ENCODE measurements around the gene NDUFS5. TPM values are rescaled to one million over a fixed set of nuclear protein-coding genes. Genes with fewer than 3 reads are reported as not detected.
A peak's percentile ranks its signal among the peaks of the same experiment; 100 is the strongest.
"Not testable (repeated sequence)": the region's sequence is repeated elsewhere in the genome, so short reads cannot be mapped to it uniquely, and the experiment has no call there.

The NDUFS5 gene
- polyA plus RNA-seq, 3 donors from 2014 or later = 390 to 517 (median 431) TPM

- Mint-ChIP-seq H3K4me1 (no peaks in the 10 kb centered on the region), H3K9me3 (no peaks in the 10 kb centered on the region), H3K27ac (no peak overlapping the region), H3K4me3 (no peak overlapping the region), H3K27me3 (ENCODE audit: low read depth in 3 of 3) (no peaks in the 10 kb centered on the region), H3K36me3 (peaks cover 0 to 4% (median 0%) of the 10 kb centered on the region in 3 donors)
- no peak for DNase-seq
These were observed 35.8 kb downstream of the NDUFS5 start for GRCh38 chr1:39061951-39062350.

DNA sequence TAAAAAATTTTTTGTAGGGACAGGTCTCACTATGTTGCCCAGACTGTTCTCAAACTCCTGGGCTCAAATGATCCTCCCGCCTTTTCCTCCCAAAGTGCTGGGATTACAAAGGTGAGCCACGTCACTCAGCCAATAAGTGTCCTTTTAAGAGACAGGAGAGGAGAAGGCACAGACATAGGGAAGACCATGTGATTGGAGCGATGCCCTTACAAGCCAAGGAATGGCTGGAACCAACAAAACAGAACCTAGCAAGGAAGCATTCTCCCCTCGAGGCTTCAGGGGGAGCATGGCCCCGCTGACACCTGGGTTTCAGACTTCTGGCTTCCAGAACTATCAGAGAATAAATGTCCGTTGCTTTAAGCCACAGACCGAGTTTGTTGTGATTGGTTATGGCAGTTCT is 37.0 kb downstream of the NDUFS5 start:
- Mint-ChIP-seq H3K36me3 (peaks cover 0 to 4% (median 0%) of the 10 kb centered on the region in 3 donors), H3K27me3 (ENCODE audit: low read depth in 3 of 3) (no peaks in the 10 kb centered on the region), H3K9me3 (no peaks in the 10 kb centered on the region), H3K4me1 (no peaks in the 10 kb centered on the region), H3K4me3 (no peak overlapping the region), H3K27ac (no peak overlapping the region)
- no peak for DNase-seq

DNA sequence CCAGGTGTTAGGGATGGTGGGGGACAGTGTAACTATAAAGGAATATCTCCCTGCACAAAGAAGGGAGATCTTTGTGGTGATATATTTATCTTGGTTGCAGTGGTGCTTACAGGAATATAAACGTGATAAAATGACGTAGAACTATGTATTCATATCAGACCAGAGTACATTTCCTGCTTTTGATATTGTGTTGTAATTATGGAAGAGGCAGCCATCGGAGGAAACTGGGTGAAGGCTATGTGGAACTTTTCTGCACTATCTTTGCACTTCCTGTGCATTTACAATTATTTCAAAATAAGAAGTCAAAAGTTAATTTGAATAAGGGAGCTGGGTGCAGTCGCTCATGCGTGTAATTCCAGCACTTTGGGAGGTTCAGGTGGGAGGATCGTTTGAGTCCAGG is 37.6 kb downstream of the NDUFS5 start:
- Mint-ChIP-seq H3K36me3 (peaks cover 0 to 6% (median 0%) of the 10 kb centered on the region in 3 donors), H3K27ac (no peak overlapping the region), H3K27me3 (ENCODE audit: low read depth in 3 of 3) (no peaks in the 10 kb centered on the region), H3K9me3 (no peaks in the 10 kb centered on the region), H3K4me3 (no peak overlapping the region), H3K4me1 (no peaks in the 10 kb centered on the region)
- no peak for DNase-seq

GRCh38 chr1:39065542-39065941 is 39.4 kb downstream of the NDUFS5 start:
- DNase-seq = no peak
- Mint-ChIP-seq H3K9me3 (no peaks in the 10 kb centered on the region), H3K4me1 (no peaks in the 10 kb centered on the region), H3K27me3 (ENCODE audit: low read depth in 3 of 3) (no peaks in the 10 kb centered on the region), H3K36me3 (peaks cover 0 to 11% (median 4%) of the 10 kb centered on the region in 3 donors), H3K27ac (no peak overlapping the region), H3K4me3 (no peak overlapping the region)

DNA sequence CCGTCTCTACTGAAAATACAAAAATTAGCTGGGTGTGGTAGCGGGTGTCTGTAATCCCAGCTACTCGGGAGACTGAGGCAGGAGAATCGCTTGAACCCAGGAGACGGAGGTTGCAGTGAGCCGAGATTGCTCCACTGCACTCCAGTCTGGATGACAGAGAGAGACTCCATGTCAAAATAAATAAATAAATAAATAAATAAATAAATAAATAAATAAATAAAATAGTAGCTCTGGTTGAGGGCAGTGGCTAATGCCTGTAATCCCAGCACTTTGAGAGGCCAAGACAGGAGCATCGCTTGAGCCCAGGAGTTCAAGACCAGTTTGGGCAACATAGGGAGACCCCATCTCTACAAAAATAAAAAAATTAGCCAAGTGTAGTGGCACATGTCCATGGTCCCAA is 42.1 kb downstream of the NDUFS5 start:
- H3K27me3 Mint-ChIP-seq (ENCODE audit: low read depth in 3 of 3); H3K4me1 Mint-ChIP-seq; H3K9me3 Mint-ChIP-seq; DNase-seq; H3K4me3 Mint-ChIP-seq; H3K36me3 Mint-ChIP-seq; H3K27ac Mint-ChIP-seq: not testable (repeated sequence)

DNA sequence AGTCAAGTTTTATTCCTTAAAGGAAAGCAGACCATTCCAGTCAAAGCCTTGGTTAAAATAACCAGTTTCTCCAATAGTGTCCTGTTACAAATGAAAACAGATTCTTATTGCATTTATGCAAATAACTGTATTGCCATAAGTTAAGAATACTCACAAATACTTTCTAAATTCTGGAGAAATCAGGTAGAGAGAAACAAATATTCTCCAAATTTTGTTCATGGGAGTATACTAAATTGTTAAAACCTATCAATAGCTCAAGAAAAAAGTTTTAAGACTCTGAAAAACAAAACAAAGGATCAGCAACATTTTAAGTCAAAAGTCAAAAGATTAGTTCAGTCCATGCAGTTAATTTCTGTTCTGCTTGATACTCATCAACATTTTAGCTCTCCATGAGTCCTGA is 45.4 kb downstream of the NDUFS5 start:
- H3K27ac Mint-ChIP-seq; H3K4me1 Mint-ChIP-seq; H3K36me3 Mint-ChIP-seq; H3K27me3 Mint-ChIP-seq (ENCODE audit: low read depth in 3 of 3); H3K9me3 Mint-ChIP-seq; H3K4me3 Mint-ChIP-seq; DNase-seq: not testable (repeated sequence)

GRCh38 chr1:39076127-39076798 is 50.1 kb downstream of the NDUFS5 start:
- no peak overlapping the region for H3K27ac Mint-ChIP-seq
- peaks cover 1 to 7% (median 3%) of the 10 kb centered on the region in 3 donors for H3K27me3 Mint-ChIP-seq (ENCODE audit: low read depth in 3 of 3)
- H3K4me1 Mint-ChIP-seq = peaks cover 4 to 8% of the 10 kb centered on the region in 2 donors
- no peaks in the 10 kb centered on the region for H3K9me3 Mint-ChIP-seq
- H3K4me3 Mint-ChIP-seq = no peak overlapping the region
- DNase-seq = no peak
- H3K36me3 Mint-ChIP-seq = no peaks in the 10 kb centered on the region

GRCh38 chr1:39076799-39077148 is 50.6 kb downstream of the NDUFS5 start:
- H3K9me3 Mint-ChIP-seq = no peaks in the 10 kb centered on the region
- no peak for DNase-seq
- H3K4me1 Mint-ChIP-seq = peaks cover 4 to 8% of the 10 kb centered on the region in 2 donors
- H3K4me3 Mint-ChIP-seq = no peak overlapping the region
- peaks cover 1 to 7% (median 3%) of the 10 kb centered on the region in 3 donors for H3K27me3 Mint-ChIP-seq (ENCODE audit: low read depth in 3 of 3)
- H3K36me3 Mint-ChIP-seq = no peaks in the 10 kb centered on the region
- no peak overlapping the region for H3K27ac Mint-ChIP-seq

DNA sequence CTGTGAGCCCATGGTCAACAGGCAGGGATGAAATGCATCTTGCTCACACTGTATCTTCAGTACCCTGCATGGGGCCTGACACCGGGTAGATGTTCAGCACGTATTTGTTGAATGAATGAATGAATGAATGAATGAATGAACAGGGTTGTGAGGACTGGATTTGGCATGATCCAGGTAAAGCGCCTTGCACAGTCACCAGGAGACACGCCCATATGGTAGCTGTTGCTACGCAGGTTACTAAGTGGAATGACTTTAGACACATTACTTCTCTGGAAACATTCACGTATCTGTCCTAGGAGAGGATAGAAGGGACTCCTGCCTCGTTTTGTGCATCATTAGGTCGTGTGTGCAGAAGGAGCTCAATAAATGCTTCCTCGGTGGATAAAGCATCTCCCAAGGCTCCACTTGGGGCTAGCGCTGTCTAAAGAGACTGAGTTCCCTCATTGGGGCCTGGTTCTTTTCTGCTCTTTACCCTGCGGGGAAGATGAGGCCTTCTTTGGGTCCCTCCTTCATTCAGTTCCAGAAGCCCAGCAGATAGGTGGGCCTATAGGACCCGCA is 54.2 kb downstream of the NDUFS5 start:
- Mint-ChIP-seq H3K4me3 (peak overlapping the region; percentile 20 to 66 (median 44)), H3K27ac (no peak overlapping the region), H3K36me3 (no peaks in the 10 kb centered on the region), H3K9me3 (no peaks in the 10 kb centered on the region), H3K27me3 (ENCODE audit: low read depth in 3 of 3) (peaks cover 13 to 17% (median 16%) of the 10 kb centered on the region in 3 donors), H3K4me1 (peaks cover 9 to 12% of the 10 kb centered on the region in 2 donors)
- no peak for DNase-seq

- Mint-ChIP-seq H3K27ac (no peak overlapping the region), H3K4me1 (peaks cover 9 to 12% of the 10 kb centered on the region in 2 donors), H3K27me3 (ENCODE audit: low read depth in 3 of 3) (peaks cover 13 to 17% (median 16%) of the 10 kb centered on the region in 3 donors), H3K9me3 (no peaks in the 10 kb centered on the region), H3K36me3 (no peaks in the 10 kb centered on the region), H3K4me3 (peak overlapping the region; percentile 20 to 66 (median 44))
- DNase-seq = no peak
These were observed 54.7 kb downstream of the NDUFS5 start for GRCh38 chr1:39080831-39081270.

DNA sequence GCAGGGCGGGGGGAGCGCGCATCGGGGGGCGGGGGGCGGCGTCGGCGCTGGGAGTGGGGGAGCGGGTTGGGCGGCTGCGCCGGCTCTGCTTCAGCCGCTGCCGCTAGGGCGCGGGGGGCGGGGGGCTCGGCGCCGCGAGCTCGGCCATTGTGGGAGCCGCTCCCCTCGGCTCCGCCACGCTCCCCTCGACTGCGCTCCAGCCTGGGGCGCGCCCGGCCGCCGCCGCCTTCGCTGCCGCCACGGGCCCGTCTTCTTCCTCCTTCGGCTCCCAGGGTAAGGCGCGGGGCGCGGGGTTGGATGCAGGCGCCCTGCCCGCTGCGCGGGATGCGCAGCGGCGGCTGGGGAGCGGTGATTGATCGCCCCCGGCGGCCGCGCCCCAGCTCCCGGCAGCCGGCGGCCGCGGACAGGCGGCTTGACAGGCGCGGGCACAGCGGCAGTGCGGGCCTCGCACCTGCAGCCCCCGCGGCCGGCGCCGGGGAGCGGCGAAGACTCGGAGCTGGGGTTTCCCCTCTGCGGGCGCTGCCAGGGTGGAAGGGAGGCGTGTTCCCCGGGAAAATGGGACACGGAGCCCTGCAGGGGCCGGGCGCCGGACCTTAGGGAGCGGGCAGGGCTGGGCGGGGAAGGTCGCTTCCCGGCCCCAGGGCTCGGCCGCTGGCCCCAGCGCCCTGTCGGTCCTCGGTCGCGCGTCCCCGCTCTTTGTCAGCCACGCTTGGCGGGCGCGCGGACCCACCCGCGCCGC is 55.3 kb downstream of the NDUFS5 start:
- peaks cover 9 to 12% of the 10 kb centered on the region in 2 donors for H3K4me1 Mint-ChIP-seq
- H3K4me3 Mint-ChIP-seq = no peak overlapping the region
- H3K9me3 Mint-ChIP-seq = no peaks in the 10 kb centered on the region
- peaks cover 13 to 17% (median 16%) of the 10 kb centered on the region in 3 donors for H3K27me3 Mint-ChIP-seq (ENCODE audit: low read depth in 3 of 3)
- no peak overlapping the region for H3K27ac Mint-ChIP-seq
- no peaks in the 10 kb centered on the region for H3K36me3 Mint-ChIP-seq
- no peak for DNase-seq

GRCh38 chr1:39082010-39082799 is 56.1 kb downstream of the NDUFS5 start:
- Mint-ChIP-seq H3K9me3 (no peaks in the 10 kb centered on the region), H3K4me1 (peaks cover 9 to 12% of the 10 kb centered on the region in 2 donors), H3K4me3 (peak overlapping the region; percentile 51 to 76 (median 68)), H3K27me3 (ENCODE audit: low read depth in 3 of 3) (peaks cover 13 to 17% (median 16%) of the 10 kb centered on the region in 3 donors), H3K36me3 (no peaks in the 10 kb centered on the region), H3K27ac (peak overlapping the region in 1 of 6 donors; percentile 30)
- DNase-seq = no peak

- no peaks in the 10 kb centered on the region for H3K9me3 Mint-ChIP-seq
- no peaks in the 10 kb centered on the region for H3K36me3 Mint-ChIP-seq
- DNase-seq = no peak
- no peak overlapping the region for H3K27ac Mint-ChIP-seq
- H3K4me3 Mint-ChIP-seq = peak overlapping the region; percentile 51 to 76 (median 68)
- H3K4me1 Mint-ChIP-seq = peaks cover 9 to 12% of the 10 kb centered on the region in 2 donors
- peaks cover 13 to 17% (median 16%) of the 10 kb centered on the region in 3 donors for H3K27me3 Mint-ChIP-seq (ENCODE audit: low read depth in 3 of 3)
These were observed 56.8 kb downstream of the NDUFS5 start for GRCh38 chr1:39082811-39083576.

Measured in immature natural killer cell (primary cell).